Epithelial cell of esophagus (primary cell): Measurements from ENCODE around the gene TOX2.

Source experiments
- DNase-seq: peaks from one replicate; pipeline ENCODE4 v3.0.0; 2010; ENCODE audit warnings: low read depth
- H3K4me3 ChIP-seq: 2 replicates; pipeline ENCODE4 v1.5.1; 2011; ENCODE audit warnings: mild to moderate bottlenecking, low read length, control low read depth
- TF ChIP-seq, protein P1 (sequence below): IDR thresholded peaks from 2 replicates; pipeline ENCODE4 v1.5.1; 2011; ENCODE audit warnings: low read depth, mild to moderate bottlenecking, low read length, control low read depth, inconsistent platforms; ENCODE audit not compliant: insufficient read depth; ENCODE audit errors: missing control alignments

Gene TOX2

DNA sequence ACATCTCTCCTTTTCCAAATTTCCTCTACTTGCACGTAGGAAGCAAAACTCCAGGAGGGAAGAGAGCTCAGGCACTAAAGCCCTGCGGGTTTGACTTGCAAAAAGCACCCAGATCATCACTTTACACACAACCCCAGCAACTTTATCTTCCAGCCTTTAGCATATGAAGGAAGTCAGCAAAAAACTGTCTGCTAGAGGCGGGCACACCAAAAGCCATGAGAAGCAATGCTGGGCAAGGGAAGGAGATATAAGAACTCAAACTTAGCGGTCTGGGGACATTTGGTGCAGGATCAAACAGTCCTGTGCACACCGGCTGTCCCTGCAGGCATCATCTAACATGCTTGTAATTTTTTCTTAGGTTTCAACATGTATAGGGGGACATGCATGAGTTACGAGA is 159.0 kb downstream of the TOX2 start:
- TF ChIP-seq, protein P1, sequence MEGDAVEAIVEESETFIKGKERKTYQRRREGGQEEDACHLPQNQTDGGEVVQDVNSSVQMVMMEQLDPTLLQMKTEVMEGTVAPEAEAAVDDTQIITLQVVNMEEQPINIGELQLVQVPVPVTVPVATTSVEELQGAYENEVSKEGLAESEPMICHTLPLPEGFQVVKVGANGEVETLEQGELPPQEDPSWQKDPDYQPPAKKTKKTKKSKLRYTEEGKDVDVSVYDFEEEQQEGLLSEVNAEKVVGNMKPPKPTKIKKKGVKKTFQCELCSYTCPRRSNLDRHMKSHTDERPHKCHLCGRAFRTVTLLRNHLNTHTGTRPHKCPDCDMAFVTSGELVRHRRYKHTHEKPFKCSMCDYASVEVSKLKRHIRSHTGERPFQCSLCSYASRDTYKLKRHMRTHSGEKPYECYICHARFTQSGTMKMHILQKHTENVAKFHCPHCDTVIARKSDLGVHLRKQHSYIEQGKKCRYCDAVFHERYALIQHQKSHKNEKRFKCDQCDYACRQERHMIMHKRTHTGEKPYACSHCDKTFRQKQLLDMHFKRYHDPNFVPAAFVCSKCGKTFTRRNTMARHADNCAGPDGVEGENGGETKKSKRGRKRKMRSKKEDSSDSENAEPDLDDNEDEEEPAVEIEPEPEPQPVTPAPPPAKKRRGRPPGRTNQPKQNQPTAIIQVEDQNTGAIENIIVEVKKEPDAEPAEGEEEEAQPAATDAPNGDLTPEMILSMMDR, result no peak
- no peak for DNase-seq

DNA sequence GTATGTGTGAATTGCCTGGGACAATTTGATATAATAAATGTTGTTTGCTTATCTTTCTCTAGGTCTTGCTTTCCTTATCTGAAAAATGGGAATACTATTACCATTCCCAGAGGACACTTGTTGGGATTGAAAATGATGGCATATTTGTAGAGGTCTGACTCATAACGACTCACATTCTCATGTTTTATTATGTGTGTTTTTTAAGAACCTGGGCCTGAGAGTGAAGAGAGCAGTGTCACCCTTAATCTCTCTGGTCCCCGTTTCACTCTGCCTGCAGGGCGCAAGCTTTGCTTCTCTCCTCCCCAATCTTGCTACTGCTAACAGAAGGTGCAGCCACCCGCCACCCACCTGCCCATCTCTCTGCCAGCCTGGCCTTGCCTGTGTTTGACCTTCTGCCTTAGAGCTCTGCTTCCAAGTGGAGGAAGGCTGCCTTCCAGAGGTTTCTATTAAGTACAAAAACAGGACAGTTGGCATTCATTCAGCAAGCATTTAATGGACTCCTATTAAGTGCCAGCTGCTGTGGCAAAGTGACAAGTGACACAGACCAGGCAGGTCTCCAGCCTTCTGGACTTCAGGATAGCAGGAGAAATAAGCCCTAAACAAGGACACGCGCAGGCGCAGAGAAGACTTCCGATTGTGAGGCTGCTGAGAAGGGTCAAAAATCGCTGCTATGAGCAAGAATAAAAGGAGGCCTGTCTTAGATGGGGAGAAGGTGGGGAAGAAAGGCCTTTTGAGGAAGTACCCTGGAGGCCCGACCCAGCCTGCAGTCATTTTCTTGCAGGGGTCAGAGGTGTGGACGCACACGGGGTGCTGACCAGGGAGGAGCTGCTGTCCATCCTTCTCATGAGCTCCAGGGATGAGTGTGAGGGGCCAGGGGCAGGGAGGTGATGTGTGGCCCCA is 159.8 kb downstream of the TOX2 start:
- peak; percentile 58 for DNase-seq
- no peak overlapping the region for H3K4me3 ChIP-seq
- TF ChIP-seq, protein P1, result no peak

More for the DNA sequence above, 159.0 kb downstream of the TOX2 start:
- H3K4me3 ChIP-seq, result no peak overlapping the region

DNA sequence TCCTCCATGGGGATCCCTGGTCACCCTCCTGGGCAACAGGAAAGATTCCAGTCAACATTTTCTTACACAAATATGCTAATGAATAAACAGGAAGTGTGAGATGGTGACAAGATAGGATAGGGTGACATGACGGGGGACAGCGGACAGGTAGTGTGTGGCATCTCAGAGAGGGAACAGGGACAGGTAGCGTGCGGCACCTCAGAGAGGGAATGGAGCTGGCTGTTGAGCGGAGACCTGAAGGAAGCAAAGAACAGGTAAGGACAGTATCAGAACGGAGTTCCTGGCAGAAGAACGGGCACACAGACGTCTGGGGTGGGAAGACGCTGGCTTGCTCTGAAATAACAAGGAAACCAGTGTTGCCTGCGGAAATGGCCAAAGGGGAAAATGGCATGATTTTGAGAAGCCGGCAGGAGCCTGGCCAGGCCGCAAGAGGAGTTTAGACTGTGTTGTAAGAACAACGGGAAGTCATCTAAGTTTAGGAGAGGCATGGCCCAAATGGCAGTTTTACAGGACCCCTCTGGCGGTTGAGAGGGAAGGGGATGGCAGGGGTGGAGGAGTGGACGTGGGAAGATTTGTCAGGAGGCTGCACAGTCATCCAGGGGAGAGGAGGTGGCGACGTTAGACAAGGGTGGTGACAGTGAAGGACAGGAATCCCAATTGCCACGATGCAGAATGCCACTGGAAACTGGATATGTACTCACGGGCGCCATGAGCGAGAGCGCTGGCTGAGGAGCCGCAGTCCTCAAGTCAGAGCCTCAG is 160.7 kb downstream of the TOX2 start:
- TF ChIP-seq, protein P1, result no peak
- H3K4me3 ChIP-seq, result no peak overlapping the region
- no peak for DNase-seq

DNA sequence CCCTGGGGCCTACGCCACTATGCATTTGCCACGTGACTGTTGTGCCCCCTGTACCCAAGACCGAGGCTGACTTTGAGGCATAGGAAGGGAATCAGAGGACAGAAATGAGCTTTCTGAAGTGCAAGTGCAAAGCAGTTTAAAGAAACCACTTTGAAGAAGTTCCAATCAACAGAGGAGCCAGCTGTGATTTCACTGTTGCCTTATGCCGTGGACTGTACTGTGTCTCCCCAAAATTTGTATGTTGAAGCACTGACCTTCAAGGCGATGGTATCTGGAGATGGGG is 161.2 kb downstream of the TOX2 start:
- no peak overlapping the region for H3K4me3 ChIP-seq
- TF ChIP-seq, protein P1, result no peak
- no peak for DNase-seq

DNA sequence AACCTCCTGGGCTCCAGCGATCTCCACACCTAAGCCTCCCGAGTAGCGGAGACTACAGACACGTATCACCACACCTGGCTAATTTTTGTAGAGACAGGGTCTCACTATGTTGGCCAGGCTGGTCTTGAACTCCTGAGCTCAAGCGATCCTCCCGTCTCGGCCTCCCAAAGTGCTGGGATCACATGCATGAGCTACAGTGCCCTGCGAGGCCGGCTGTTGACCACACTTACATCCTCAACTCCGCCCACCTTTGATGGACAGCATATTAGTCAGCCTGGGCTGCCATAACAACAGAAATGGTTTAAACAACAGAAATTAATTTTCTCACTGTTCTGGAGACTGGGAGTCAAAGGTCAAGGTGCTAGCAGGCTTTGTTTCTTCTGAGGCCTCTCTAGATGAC is 164.6 kb downstream of the TOX2 start:
- no peak overlapping the region for H3K4me3 ChIP-seq
- no peak for DNase-seq
- TF ChIP-seq, protein P1, result no peak

DNA sequence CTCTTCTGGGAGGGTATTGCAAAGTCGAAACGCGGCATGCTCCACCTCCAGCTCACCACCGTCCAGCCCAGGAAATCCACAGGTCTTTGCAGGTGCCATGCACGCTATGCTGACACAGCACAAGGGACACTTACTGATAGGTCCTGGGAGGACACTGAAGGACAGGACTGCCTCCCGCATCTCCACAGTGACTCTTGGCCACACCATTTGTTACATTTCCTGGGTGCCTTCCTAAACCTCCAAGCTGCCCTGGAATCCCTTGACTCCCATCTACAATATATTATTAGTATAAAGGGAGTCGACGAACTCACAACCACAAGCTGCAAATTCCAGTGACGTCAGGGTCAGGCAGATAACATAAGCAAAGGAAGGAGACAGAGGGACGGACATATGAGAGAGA is 165.4 kb downstream of the TOX2 start:
- no peak overlapping the region for H3K4me3 ChIP-seq
- TF ChIP-seq, protein P1, result no peak
- no peak for DNase-seq
